Esophagus muscularis mucosa (tissue), 3 donors: ENCODE data around the gene MZB1.

Experiments
- POLR2AphosphoS5 ChIP-seq, 2 donors: sonication (generic); formaldehyde crosslinking; IDR thresholded peaks; one replicate each; pipeline ENCODE4 v1.6.1; 2017; ENCODE audit warnings: antibody characterized with exemption in 2 of 2
- TF ChIP-seq, protein P1 (sequence below), 3 experiments: fragments of 200-600 bp in 2 of 3; fragments of 450-650 bp in 1 of 3; sonication (generic) in 2 of 3; IDR thresholded peaks; one replicate each; pipeline ENCODE4 v1.5.1; 2017 to 2019; ENCODE audit warnings: antibody characterized with exemption in 3 of 3, mild to moderate bottlenecking in 2 of 3, moderate library complexity in 1 of 3

DNA sequence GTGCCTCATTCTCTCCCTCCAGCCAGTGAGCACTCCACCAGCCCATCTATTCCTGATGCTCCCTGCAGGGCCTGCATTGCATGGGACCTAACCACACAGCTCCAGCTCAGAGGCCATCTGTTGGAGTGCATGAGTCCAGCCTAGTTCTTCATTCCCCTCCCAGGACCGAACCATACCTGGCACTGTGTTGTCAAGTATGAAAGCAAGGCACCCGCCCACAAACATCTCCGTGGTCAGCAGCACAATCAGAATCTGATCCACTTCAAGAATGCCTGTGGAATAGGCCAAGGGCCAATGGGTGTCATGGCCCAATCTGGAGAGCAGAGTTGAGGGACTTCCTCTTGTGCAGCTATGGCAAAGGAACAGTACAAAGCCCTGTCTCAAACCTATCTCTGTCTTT lies 12.5 kb downstream of the MZB1 start:
- TF ChIP-seq, protein P1, sequence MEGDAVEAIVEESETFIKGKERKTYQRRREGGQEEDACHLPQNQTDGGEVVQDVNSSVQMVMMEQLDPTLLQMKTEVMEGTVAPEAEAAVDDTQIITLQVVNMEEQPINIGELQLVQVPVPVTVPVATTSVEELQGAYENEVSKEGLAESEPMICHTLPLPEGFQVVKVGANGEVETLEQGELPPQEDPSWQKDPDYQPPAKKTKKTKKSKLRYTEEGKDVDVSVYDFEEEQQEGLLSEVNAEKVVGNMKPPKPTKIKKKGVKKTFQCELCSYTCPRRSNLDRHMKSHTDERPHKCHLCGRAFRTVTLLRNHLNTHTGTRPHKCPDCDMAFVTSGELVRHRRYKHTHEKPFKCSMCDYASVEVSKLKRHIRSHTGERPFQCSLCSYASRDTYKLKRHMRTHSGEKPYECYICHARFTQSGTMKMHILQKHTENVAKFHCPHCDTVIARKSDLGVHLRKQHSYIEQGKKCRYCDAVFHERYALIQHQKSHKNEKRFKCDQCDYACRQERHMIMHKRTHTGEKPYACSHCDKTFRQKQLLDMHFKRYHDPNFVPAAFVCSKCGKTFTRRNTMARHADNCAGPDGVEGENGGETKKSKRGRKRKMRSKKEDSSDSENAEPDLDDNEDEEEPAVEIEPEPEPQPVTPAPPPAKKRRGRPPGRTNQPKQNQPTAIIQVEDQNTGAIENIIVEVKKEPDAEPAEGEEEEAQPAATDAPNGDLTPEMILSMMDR (IDR thresholded peaks at IDR 0.05): no peak
- no peak for TF ChIP-seq POLR2AphosphoS5 (IDR thresholded peaks at IDR 0.05)
